SK-N-SH treated with all-trans-retinoic acid at 6 μM for 48 hours (cell line): ENCODE data around the gene PRKACB.

ENCODE experiments used
- ATAC-seq: fragments of 200-7000 bp; cut with Tn5 transposase; 3 replicates; pipeline ENCODE4 v1.9.1; 2020; ENCODE audit warnings: mild to moderate bottlenecking, moderate library complexity
- ARNTL ChIP-seq: fragments of 450-650 bp; formaldehyde crosslinking; IDR thresholded peaks from 2 replicates; pipeline ENCODE4 v1.5.0; 2020; ENCODE audit warnings: low read depth, mild to moderate bottlenecking, moderate library complexity, borderline replicate concordance
- BACH2 ChIP-seq: fragments of 250-450 bp; sonication (Bioruptor Pico); IDR thresholded peaks from 2 replicates; pipeline ENCODE4 v1.9.0; 2021; ENCODE audit warnings: mild to moderate bottlenecking, borderline replicate concordance
- CREB5 ChIP-seq: fragments of 250-450 bp; sonication (Bioruptor Pico); IDR thresholded peaks from 2 replicates; pipeline ENCODE4 v1.5.1; 2020; ENCODE audit warnings: low read depth, mild to moderate bottlenecking, moderate library complexity
- CSDC2 ChIP-seq: fragments of 250-450 bp; sonication (Bioruptor Pico); IDR thresholded peaks from 2 replicates; pipeline ENCODE4 v1.5.0; 2020; ENCODE audit warnings: mild to moderate bottlenecking, moderate library complexity
- ESRRG ChIP-seq: fragments of 250-450 bp; sonication (Bioruptor Pico); IDR thresholded peaks from 2 replicates; pipeline ENCODE4 v1.6.1; 2021; ENCODE audit warnings: mild to moderate bottlenecking
- GLIS3 ChIP-seq: fragments of 250-450 bp; sonication (Bioruptor Pico); IDR thresholded peaks from 2 replicates; pipeline ENCODE4 v1.5.0; 2020; ENCODE audit warnings: mild to moderate bottlenecking, moderate library complexity
- ISL1 ChIP-seq: fragments of 250-450 bp; sonication (Bioruptor Pico); IDR thresholded peaks from 2 replicates; pipeline ENCODE4 v2.1.2; 2022; ENCODE audit warnings: mild to moderate bottlenecking, moderate library complexity
- OSR1 ChIP-seq: fragments of 250-450 bp; sonication (Bioruptor Pico); IDR thresholded peaks from 2 replicates; pipeline ENCODE4 v1.8.0; 2022; ENCODE audit warnings: moderate library complexity, mild to moderate bottlenecking, inconsistent platforms
- PATZ1 ChIP-seq: fragments of 250-450 bp; sonication (Bioruptor Pico); IDR thresholded peaks from 2 replicates; pipeline ENCODE4 v1.8.0; 2020; ENCODE audit warnings: mild to moderate bottlenecking, moderate library complexity, borderline replicate concordance
- POU6F1 ChIP-seq: fragments of 250-450 bp; sonication (Bioruptor Pico); IDR thresholded peaks from 2 replicates; pipeline ENCODE4 v1.8.0; 2021; ENCODE audit warnings: low read depth, mild to moderate bottlenecking, moderate library complexity, borderline replicate concordance
- PPARA ChIP-seq: fragments of 250-450 bp; sonication (Bioruptor Pico); IDR thresholded peaks from 2 replicates; pipeline ENCODE4 v1.5.0; 2020; ENCODE audit warnings: mild to moderate bottlenecking, borderline replicate concordance
- RARB ChIP-seq: fragments of 250-450 bp; sonication (Bioruptor Pico); IDR thresholded peaks from 2 replicates; pipeline ENCODE4 v1.8.0; 2021; ENCODE audit warnings: mild to moderate bottlenecking, moderate library complexity
- SNAI2 ChIP-seq: fragments of 250-450 bp; sonication (Bioruptor Pico); IDR thresholded peaks from 2 replicates; pipeline ENCODE4 v1.5.0; 2020; ENCODE audit warnings: mild to moderate bottlenecking, moderate library complexity
- TCF4 ChIP-seq: fragments of 250-450 bp; sonication (Bioruptor Pico); IDR thresholded peaks from 2 replicates; pipeline ENCODE4 v1.8.0; 2021; ENCODE audit warnings: mild to moderate bottlenecking, moderate library complexity, borderline replicate concordance
- TOX ChIP-seq: fragments of 250-450 bp; sonication (Bioruptor Pico); IDR thresholded peaks from 2 replicates; pipeline ENCODE4 v1.8.0; 2021; ENCODE audit warnings: mild to moderate bottlenecking, moderate library complexity, borderline replicate concordance
- TSHZ2 ChIP-seq: fragments of 250-450 bp; sonication (Bioruptor Pico); IDR thresholded peaks from 2 replicates; pipeline ENCODE4 v1.5.0; 2020; ENCODE audit warnings: mild to moderate bottlenecking, moderate library complexity
- ZFP3 ChIP-seq: fragments of 250-450 bp; sonication (Bioruptor Pico); IDR thresholded peaks from 2 replicates; pipeline ENCODE4 v1.5.0; 2020; ENCODE audit warnings: mild to moderate bottlenecking, moderate library complexity
- ZFP30 ChIP-seq: fragments of 450-650 bp; formaldehyde crosslinking; IDR thresholded peaks from 2 replicates; pipeline ENCODE4 v1.5.0; 2022; ENCODE audit warnings: mild to moderate bottlenecking, moderate library complexity
- ZNF565 ChIP-seq: fragments of 450-650 bp; formaldehyde crosslinking; conservative IDR thresholded peaks from 2 replicates; pipeline ENCODE4 v1.5.0; 2020; ENCODE audit warnings: low read depth, mild to moderate bottlenecking, moderate library complexity
- ZNF70 ChIP-seq: fragments of 450-650 bp; formaldehyde crosslinking; IDR thresholded peaks from 2 replicates; pipeline ENCODE4 v1.5.0; 2020; ENCODE audit warnings: mild to moderate bottlenecking, moderate library complexity
- ZNF8 ChIP-seq: fragments of 450-650 bp; formaldehyde crosslinking; IDR thresholded peaks from 2 replicates; pipeline ENCODE4 v1.5.0; 2020; ENCODE audit warnings: mild to moderate bottlenecking, moderate library complexity
- TF ChIP-seq, protein P1 (sequence below): fragments of 250-450 bp; sonication (Bioruptor Pico); IDR thresholded peaks from 2 replicates; pipeline ENCODE4 v1.5.1; 2021; ENCODE audit warnings: mild to moderate bottlenecking, moderate library complexity

Gene PRKACB

GRCh38 chr1:84135341-84135740, 8.7 kb upstream of the PRKACB start:
- no peak for ATAC-seq
- no peak for TF ChIP-seq TCF4 (CRISPR knock-in tag)
- no peak for TF ChIP-seq RARB (CRISPR knock-in tag)
- no peak for TF ChIP-seq CREB5 (CRISPR knock-in tag)
- TF ChIP-seq BACH2 (CRISPR knock-in tag) = no peak
- TF ChIP-seq PATZ1 (CRISPR knock-in tag) = no peak
- TF ChIP-seq ZFP3 (CRISPR knock-in tag) = no peak

DNA sequence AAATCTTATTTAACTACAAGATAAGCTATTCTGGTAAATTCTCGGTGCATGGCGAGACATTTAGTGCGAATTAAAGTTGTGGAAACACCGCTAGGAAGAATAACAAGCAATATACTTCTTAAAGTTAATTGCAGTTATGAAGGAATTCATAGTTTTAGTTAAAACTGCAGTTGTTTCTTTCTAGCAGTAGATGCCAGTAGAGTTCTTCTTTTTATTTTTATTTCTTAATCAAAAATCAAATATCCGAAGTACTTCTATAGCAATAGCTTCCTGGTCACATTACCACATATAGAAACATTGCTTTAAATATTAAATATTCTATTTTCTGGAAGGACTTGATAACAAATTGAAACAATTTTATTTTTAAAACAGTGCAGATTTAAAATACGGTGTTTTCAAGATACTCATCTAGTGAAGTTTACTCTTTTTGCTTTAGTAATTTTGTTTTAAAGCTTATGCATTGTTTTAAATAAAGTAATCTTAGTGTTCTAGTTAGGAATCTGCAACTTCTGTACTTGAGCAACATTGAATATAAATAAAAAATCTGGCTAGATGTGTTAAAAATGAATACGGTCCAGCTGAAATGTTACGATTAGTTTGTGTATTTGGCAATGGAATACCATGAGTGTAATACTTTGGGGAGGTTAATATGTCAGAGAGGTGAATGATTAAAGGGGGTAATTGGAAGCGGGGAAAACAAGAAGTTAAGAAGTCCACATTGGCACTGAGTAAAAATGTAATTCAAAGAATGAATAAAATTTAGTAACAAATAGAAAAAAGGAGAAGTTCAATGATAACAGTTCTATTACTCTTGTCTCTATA, 2.7 kb upstream of the PRKACB start:
- no peak for ATAC-seq
- no peak for TF ChIP-seq PATZ1 (CRISPR knock-in tag)
- no peak for TF ChIP-seq PPARA (CRISPR knock-in tag)
- no peak for TF ChIP-seq ZNF8 (CRISPR knock-in tag)
- no peak for TF ChIP-seq GLIS3 (CRISPR knock-in tag)
- no peak for TF ChIP-seq TCF4 (CRISPR knock-in tag)
- TF ChIP-seq ZFP30 (CRISPR knock-in tag) = no peak
- TF ChIP-seq CSDC2 (CRISPR knock-in tag) = no peak
- TF ChIP-seq CREB5 (CRISPR knock-in tag) = no peak
- no peak for TF ChIP-seq POU6F1 (CRISPR knock-in tag)
- TF ChIP-seq SNAI2 (CRISPR knock-in tag) = no peak
- TF ChIP-seq ZFP3 (CRISPR knock-in tag) = no peak
- no peak for TF ChIP-seq TSHZ2
- TF ChIP-seq ARNTL = no peak
- no peak for TF ChIP-seq ZNF565
- TF ChIP-seq, protein P1, sequence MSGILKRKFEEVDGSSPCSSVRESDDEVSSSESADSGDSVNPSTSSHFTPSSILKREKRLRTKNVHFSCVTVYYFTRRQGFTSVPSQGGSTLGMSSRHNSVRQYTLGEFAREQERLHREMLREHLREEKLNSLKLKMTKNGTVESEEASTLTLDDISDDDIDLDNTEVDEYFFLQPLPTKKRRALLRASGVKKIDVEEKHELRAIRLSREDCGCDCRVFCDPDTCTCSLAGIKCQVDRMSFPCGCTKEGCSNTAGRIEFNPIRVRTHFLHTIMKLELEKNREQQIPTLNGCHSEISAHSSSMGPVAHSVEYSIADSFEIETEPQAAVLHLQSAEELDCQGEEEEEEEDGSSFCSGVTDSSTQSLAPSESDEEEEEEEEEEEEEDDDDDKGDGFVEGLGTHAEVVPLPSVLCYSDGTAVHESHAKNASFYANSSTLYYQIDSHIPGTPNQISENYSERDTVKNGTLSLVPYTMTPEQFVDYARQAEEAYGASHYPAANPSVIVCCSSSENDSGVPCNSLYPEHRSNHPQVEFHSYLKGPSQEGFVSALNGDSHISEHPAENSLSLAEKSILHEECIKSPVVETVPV (CRISPR knock-in tag) = no peak
- no peak for TF ChIP-seq ZNF70 (CRISPR knock-in tag)
- no peak for TF ChIP-seq ESRRG (CRISPR knock-in tag)
- no peak for TF ChIP-seq TOX (CRISPR knock-in tag)
- TF ChIP-seq OSR1 (CRISPR knock-in tag) = no peak
- no peak for TF ChIP-seq ISL1
